GM23338 (cell line): ENCODE results near the gene WBP2.

ENCODE experiments used
- CREB1 ChIP-seq: fragments of 250-450 bp; sonication (Bioruptor Pico); IDR thresholded peaks from 2 replicates; pipeline ENCODE4 v1.5.0; 2020; ENCODE audit warnings: low read depth, mild to moderate bottlenecking, moderate library complexity
- EZH2 ChIP-seq: fragments of 200-600 bp; sonication (generic); IDR thresholded peaks from one replicate; pipeline ENCODE4 v1.8.0; 2017; ENCODE audit warnings: antibody characterized with exemption, mild to moderate bottlenecking, low read depth; ENCODE audit not compliant: unreplicated experiment
- EZH2phosphoT487 ChIP-seq: fragments of 200-600 bp; sonication (generic); IDR thresholded peaks from one replicate; pipeline ENCODE4 v1.8.1; 2018; ENCODE audit warnings: antibody characterized with exemption; ENCODE audit not compliant: unreplicated experiment
- TF ChIP-seq, protein P1 (sequence below): IDR thresholded peaks from one replicate; pipeline ENCODE4 v1.6.1; 2018; ENCODE audit warnings: antibody characterized with exemption; ENCODE audit not compliant: unreplicated experiment
- TF ChIP-seq, protein P2 (sequence below), 2 experiments: fragments of 200-600 bp in 1 of 2; sonication (generic) in 1 of 2; conservative IDR thresholded peaks; 2 replicates each; pipeline versions ENCODE4 v1.5.1 to v1.6.1; 2016 to 2017; ENCODE audit warnings: antibody characterized with exemption in 2 of 2, low read depth in 2 of 2, mild to moderate bottlenecking in 2 of 2, moderate library complexity in 1 of 2

GRCh38 chr17:75899353-75899752 lies 44.2 kb upstream of the WBP2 start:
- TF ChIP-seq, protein P1, sequence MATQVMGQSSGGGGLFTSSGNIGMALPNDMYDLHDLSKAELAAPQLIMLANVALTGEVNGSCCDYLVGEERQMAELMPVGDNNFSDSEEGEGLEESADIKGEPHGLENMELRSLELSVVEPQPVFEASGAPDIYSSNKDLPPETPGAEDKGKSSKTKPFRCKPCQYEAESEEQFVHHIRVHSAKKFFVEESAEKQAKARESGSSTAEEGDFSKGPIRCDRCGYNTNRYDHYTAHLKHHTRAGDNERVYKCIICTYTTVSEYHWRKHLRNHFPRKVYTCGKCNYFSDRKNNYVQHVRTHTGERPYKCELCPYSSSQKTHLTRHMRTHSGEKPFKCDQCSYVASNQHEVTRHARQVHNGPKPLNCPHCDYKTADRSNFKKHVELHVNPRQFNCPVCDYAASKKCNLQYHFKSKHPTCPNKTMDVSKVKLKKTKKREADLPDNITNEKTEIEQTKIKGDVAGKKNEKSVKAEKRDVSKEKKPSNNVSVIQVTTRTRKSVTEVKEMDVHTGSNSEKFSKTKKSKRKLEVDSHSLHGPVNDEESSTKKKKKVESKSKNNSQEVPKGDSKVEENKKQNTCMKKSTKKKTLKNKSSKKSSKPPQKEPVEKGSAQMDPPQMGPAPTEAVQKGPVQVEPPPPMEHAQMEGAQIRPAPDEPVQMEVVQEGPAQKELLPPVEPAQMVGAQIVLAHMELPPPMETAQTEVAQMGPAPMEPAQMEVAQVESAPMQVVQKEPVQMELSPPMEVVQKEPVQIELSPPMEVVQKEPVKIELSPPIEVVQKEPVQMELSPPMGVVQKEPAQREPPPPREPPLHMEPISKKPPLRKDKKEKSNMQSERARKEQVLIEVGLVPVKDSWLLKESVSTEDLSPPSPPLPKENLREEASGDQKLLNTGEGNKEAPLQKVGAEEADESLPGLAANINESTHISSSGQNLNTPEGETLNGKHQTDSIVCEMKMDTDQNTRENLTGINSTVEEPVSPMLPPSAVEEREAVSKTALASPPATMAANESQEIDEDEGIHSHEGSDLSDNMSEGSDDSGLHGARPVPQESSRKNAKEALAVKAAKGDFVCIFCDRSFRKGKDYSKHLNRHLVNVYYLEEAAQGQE, result no peak
- TF ChIP-seq EZH2, result no peak
- TF ChIP-seq, protein P2, sequence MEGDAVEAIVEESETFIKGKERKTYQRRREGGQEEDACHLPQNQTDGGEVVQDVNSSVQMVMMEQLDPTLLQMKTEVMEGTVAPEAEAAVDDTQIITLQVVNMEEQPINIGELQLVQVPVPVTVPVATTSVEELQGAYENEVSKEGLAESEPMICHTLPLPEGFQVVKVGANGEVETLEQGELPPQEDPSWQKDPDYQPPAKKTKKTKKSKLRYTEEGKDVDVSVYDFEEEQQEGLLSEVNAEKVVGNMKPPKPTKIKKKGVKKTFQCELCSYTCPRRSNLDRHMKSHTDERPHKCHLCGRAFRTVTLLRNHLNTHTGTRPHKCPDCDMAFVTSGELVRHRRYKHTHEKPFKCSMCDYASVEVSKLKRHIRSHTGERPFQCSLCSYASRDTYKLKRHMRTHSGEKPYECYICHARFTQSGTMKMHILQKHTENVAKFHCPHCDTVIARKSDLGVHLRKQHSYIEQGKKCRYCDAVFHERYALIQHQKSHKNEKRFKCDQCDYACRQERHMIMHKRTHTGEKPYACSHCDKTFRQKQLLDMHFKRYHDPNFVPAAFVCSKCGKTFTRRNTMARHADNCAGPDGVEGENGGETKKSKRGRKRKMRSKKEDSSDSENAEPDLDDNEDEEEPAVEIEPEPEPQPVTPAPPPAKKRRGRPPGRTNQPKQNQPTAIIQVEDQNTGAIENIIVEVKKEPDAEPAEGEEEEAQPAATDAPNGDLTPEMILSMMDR (conservative IDR thresholded peaks at IDR 0.05; ENCODE audit: low read depth in 2 of 2), result no peak
- TF ChIP-seq CREB1 (CRISPR knock-in tag), result no peak
- no peak for TF ChIP-seq EZH2phosphoT487
